GM18499 (cell line): ENCODE measurements around the gene ITPR3.

ENCODE experiments used
- ATAC-seq: cut with Tn5 transposase; IDR thresholded peaks from one replicate; pipeline ENCODE4 v1.9.1; 2021; ENCODE audit warnings: moderate number of reproducible peaks; ENCODE audit not compliant: insufficient read depth, unreplicated experiment

ITPR3 gene

GRCh38 chr6:33744895-33745546 lies 123.9 kb downstream of the ITPR3 start:
- ATAC-seq: no peak

- no peak for ATAC-seq
Measured at GRCh38 chr6:33745548-33745947, 124.4 kb downstream of the ITPR3 start.
